Activated T-helper 1 cell treated with Interleukin-2 at 50 U/mL for 16 hours (primary cell): ENCODE measurements around the gene SKP1.
A peak's percentile ranks its signal among the peaks of the same experiment; 100 is the strongest.

Source experiments
- DNase-seq: peaks from one replicate; pipeline ENCODE4 v3.0.0-alpha.2; 2020; ENCODE audit warnings: low read depth

The SKP1 gene

DNA sequence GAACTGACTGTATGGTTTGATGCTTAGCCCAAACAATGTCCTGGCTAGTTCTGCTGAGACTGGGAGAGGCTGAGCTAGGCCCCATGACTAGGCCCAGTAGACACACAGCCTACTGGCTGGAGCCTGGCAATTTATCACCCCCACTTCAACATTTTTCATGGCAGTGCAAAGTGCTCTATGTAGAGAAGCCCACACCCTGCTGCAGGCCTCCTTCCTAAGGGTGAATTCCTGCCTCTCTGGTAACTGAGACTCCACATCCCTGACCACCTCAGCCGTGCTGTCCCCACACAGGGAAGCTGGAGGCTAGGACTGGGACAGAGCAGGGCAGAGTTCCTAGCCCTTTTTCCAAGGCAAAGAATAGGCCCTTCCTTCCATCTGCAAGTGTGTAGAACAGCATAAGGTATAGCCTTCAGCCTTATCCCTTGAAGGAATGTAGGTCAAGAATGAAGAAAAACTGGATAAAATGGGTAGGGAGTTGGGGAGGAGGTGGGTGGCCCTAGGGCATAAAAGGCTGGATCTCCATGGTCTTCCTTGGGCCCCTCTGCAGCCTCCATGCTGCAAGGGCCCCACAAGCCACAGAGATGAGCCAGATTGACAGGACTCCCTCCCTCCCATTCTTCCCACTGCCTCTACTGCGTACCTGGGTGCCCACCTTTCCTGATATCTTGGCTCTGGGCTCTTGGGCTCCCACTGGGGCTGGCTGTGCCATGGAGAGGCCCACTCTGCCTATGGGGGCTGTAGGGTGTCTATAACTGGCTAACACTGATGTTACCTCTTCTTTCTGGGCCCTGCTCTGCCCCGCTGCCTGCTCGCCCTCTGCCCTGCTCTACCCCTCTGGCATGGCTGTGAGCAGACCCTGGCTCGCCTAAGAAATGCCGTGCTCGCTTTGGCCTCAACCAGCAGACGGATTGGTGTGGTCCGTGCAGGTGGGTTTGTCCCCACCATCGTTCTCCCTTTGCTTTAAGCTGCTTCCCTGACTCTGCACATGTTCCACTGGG lies 32.5 kb downstream of the SKP1 start:
- DNase-seq = no peak

DNA sequence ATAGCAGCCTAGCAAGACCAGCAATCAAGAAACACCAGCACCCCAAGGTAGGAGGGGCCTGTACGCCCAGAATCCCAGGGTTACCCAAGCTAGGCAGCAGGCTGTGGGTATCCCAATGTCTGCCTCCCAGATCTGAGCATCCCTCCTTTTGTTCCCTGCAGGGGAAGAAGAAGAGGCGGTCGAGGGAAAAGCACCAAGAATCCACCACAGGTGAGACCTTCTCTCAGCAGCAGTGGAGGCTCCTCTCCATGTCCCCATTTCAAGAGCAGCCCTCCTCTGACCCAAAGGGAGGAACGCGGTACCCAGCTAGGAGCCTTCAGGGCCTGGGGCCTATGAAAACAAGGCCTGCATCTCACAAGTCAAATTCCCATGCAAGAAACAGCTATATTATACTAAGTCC lies 33.3 kb downstream of the SKP1 start:
- DNase-seq = no peak

DNA sequence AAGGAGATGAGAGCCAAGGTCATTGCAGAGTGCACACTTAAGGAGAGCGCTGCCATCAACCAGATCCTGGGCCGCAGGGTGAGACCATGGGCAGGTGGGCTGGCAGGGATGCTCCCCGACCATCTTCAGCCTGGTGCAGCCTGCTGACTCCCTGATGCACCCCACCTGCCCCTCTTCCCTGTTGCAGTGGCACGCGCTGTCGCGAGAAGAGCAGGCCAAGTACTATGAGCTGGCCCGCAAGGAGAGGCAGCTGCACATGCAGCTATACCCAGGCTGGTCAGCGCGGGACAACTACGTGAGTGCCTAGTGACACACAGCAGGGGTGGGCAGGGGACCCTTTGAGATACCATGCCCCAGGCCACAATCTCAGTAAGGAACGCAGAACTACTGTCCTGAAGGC lies 33.9 kb downstream of the SKP1 start:
- DNase-seq = no peak

DNA sequence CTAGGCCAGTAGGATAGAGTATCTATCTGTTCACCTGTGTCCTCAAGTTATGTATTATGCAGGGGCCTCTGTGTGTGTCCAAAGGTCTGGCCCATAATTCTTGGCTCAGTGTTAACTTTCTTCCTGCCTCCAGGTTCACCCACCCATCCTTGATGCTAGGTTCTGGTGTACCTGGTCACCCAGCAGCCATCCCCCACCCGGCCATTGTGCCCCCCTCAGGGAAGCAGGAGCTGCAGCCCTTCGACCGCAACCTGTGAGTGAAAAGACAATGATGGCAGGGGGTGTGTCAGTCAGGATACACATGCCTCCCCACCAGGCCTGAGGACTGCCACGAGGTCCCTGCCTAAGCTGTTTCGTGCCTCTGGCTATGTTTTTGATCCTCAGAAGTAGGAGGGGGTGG lies 34.7 kb downstream of the SKP1 start:
- DNase-seq = no peak

DNA sequence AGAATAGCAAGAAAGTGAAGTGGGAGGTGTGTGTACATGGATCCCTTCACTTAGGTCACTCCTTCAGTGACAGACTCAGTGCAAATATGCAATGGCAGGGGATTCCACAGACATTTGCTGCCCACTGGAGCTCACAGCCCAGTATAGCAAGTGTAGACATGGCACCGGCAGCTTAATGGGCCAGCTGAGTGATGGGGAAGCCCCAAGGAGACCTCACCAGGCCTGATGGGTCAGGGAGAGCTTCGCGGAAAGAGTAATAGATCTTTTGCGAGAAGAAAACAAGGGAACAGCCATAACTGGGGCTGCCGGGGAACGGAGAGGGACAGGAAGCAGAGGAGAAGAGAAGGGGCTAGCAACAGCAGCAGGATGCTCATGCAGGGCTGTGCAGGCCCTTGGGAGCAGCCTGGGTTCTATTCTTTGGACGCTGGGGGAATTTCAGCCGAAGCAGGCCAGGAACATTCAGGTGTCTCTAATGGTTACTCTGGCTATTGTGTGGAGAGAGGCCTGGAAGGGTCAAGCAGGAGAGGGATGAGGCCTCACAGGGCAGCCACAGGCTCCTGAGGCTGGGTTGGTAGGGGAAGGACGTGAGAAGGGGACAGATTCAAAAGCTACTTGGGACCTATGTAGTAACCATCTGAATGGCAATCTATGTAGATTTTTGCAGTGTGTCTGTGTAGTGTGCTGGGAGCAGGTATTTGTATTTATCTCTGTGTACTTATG lies 35.3 kb downstream of the SKP1 start:
- DNase-seq = no peak

DNA sequence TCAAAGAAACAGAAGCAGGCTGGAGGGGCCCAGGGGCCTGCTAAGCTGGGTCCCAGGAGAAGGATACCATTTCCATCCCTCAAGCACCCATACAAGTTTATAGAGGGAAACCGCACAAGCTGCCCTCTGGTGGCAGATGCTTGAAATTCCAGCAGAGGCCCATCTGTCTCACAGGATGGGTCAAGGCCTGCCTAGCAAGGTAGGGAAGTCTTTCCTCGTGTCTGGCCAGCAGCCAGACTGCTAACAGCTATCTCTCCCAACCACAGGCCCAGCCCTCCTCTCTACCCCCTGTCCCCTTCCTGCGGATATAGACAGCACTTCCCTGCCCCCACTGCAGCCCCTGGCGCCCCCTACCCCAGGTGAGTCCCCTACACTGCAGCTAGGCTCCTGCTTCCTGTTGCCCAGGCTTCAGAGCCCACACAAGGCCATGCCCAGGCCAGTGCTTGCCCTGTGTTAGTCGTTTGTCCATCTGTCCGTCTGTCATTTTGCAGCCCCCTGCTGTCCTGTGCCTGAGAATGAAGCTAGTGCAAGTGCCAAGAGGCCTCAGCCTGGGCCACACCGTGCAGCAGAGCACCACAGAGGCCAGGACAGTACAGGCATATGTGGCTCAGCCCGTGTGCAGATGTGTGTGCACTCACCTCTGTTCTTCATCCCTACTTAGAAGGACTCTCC lies 36.1 kb downstream of the SKP1 start:
- no peak for DNase-seq

DNA sequence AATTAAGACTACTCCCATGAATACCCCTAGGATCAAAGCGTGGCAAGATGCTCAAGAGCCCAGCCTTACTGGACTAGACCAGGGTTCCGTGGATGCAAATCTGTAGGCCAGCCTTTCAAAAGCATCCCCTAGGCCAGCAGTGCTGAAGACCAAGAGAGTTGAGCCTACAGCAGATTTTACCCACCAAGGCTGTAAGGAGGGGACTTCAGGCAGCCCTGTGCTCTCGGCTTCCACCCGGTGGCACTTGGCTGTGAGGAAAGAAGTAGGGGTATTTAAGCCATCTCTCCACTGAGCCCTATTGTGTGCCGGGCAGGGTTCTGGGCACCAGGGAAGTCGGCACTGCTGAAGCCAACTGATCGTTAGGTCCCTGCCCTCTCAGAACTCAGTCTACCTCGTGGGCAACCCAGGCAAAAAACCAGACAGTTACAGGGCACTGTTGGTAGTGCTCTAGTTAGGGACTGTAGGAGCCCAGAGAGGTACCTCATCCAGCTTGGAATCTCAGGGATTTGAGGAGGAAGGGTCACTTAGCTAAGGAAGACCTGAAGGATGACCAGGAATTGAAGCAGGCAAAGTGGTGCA lies 36.8 kb downstream of the SKP1 start:
- no peak for DNase-seq

DNA sequence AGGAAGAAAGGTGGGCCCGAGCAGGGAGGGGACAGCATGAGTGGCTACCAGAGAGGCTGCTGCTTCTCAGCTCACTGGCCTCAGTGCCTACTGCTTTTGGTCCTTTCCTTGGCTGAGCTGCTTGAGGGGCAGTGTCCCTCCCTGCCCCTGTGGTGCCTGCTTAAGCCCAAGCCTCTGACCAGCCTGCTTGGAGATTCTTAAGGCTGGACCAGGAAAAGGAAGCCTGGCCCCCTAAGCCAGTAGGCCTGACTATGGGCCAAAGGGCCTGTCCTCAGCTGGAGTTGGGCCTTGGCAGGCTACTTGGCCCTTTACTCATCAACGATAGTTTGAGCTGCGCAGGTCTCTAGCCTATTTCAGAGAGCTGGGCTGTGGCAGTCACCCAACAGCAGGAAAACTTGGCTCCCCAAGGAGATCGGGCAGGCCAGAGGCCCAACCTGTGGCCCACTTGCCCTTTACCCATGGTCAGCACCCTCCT lies 37.3 kb downstream of the SKP1 start:
- DNase-seq = no peak

DNA sequence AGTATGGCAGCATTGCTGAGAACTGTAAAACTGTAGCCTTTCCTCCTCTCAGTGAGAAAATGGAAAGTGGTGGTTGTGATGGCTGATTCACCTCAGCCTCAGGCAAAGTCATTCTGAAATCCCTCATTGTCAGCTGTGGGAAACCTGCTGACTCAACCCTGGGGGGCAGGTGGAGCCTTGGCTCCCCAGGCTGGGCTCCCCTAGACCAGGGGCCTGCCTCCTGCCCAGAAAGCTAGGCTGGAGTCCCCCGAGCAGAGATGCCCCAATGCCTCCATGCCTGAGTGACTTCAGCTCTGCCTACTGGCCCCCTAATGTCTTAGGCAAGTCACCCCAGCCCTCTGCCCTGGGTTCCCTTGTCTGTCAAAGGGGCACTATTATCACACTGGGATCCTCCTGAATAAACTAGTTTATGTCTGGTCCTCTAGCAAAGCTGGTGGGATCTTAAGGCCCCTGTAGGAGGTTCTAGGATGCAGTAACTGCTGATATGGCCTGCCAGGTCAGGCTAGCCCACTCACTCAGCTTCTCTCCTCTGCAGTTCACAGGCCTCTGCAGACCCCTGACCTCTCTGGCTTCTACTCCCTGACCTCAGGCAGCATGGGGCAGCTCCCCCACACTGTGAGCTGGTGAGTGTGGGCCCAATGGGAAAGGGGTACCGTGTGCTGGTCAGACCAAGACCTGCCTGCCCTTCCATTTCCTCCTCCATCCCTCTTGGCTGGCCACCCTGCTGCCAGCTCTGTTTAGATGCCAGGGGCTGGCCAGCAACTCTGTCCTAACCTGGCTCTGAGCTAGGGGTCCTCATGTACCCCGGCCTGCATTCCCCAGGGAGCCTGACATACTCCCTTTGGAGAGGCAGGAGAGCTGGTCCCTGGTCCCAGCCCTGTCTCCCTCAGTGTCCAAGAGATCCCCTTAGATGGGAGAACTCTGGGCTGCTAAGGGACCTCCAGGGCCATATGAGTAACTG lies 38.1 kb downstream of the SKP1 start:
- DNase-seq = no peak

DNA sequence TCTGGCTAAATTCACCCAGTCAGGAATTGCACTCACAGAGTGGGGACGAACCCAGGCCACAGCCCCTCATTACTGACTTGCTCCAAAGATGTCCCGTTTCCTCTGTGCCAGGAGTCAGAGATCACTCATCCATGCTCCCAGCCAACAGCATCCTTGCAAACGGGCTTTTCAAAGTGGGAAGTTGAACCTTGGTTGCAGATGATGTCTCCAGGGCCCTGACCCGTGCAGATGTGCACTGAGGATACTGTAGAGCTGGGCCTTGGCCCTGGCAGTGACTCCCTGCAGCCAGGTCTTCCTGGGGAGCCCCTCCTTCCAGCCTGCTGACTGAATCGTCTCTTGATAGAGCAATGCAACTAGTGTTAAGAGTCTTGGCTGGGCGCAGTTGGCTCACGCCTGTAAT lies 40.0 kb downstream of the SKP1 start:
- no peak for DNase-seq

DNA sequence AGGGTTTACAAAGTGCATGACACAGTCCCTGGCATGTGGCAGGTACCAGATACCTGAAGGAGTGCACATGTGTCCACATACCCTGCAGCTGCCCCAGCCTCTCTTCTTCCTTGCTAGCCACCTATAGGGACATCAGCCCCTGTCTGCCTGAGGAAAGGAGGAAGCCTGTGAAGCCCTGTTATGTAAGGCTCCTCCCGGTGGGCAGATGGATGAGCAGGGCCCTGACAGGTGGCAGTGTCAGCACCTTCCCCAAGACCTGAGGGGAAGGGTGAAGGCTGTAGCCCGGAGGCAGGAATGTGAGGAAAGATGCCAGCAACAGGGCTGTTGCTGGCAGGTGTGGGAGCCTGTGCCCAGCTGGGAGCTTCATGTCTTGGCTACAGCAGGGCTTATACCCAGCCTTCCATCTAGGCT lies 40.5 kb downstream of the SKP1 start:
- DNase-seq = no peak

DNA sequence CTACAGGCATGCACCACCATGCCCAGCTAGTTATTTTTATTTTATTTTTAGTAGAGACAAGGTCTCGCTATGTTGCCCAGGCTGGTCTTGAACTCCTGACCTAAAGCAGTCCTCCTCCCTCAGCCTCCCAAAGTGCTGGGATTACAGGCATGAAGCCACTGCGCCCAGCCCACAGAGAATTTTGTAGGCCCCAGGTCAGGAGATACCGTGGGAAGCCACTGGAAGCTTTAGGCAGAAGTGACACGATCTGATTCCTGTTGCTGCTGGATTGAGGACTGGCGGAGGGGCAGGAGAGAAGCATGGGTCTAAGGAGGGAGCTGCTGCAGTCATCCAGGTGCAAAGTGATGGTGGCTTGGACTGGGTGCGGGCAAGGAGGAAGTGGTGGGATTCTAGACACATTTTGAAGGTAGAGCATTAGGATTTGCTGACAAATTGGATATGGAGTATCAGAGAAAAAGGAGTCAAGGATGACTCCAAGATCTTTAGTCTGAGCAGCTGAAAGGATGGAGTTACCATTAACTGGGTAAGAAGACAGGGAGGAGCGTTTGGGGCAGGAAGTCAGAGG lies 41.6 kb downstream of the SKP1 start:
- DNase-seq = no peak

DNA sequence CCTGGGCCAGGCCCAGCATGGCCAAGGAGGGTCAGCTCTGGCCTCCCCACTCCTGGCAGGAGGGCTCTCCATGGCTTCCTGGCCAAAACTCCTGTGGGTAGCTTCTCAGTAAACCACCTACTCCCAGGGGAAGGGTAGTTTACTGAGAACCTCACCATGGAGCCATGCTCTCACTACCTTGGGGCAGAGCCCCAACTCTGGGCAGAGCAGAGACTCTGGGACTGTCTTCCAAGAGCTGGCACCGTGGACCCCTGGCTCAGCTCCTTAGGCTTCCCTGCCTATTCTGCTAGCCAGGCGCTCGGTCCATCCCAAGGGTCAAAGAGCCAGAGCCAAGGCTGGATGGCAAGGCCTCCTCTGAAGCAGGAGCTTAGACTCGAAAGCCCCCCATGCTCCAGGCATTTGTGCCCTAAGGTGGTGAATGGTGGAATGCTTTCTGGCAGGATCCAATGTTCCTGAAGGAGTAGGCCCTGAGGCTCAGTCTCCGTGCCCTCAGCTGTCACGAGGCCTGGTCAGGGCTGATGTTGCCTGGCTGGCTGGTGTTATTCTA lies 42.7 kb downstream of the SKP1 start:
- DNase-seq = no peak

DNA sequence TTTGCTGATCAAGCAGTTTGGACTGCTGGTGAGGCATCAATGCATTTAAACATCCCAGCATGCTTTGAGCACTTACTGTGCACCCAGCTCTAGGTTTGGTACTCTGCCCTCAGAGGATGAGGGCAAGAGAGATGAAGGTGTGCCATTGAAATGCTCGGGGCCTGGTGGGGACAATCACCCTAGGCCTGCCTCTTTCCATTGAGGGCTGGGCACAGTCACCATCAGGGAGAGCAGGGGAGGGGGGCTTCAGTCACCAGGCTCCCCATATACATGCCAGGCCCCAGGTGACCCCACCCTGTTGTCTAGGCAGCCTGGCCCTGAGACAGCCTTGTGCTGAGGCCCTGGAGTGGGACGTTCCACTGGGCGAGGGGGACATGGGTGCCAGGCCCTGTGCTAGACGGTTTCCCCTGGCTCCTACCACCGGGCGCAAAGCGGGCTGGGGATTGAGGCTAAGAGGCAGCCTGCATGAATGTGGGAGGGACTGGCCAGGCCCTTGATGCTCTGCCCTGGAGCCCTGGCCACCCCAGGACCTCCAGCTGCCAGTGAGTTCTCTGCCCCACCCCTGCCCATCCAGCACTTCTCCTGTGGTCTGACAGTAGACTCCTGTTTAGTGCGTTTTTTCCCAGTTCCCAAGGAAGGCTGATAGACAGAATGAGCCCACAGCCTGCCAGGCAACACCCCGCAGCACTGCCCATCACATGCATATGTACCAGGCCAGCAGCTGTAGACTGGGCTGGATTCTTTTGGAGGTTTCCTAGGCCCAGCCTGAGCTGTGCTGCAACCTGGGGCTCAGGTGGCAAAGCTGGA lies 43.4 kb downstream of the SKP1 start:
- no peak for DNase-seq

DNA sequence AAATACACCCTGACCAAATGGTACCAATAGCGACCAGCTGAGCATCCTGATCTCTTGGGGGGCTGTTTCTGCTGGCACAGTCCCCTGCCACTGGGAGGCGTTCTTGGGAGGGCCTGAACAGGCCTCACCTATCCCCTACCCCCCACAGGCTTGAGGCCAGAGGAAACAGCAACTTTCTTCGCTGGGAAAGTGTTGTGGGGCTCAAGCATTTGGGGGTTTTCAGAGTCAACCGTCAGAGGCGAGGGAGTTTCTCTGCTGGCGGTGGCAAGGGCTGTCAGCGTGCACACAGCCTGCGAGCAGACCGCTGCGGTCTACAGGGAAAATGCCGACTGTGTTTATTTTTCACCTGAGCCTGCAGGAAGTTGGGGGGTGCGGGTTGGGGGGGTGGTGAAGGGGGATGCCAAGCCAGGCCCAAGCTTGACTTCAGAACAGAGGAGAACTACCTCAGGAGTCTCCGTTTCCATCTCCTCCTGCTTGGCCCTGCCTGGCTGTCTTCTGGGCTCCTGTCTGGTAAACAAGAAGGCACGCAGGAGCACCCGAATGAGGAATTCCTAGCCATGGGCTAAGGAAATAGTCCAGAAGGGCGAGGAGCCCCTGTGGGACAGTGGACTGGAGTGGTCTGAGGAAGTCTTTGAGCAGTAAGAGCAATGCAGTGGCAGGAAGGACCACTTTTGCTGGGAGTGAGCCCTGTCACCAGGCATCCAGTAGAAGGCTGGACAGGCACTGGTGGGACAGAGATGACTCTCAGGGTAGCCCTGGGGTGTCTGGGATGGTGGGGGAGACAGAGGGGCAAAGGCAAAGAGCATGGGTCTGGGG lies 44.2 kb downstream of the SKP1 start:
- peak; percentile 72 for DNase-seq

DNA sequence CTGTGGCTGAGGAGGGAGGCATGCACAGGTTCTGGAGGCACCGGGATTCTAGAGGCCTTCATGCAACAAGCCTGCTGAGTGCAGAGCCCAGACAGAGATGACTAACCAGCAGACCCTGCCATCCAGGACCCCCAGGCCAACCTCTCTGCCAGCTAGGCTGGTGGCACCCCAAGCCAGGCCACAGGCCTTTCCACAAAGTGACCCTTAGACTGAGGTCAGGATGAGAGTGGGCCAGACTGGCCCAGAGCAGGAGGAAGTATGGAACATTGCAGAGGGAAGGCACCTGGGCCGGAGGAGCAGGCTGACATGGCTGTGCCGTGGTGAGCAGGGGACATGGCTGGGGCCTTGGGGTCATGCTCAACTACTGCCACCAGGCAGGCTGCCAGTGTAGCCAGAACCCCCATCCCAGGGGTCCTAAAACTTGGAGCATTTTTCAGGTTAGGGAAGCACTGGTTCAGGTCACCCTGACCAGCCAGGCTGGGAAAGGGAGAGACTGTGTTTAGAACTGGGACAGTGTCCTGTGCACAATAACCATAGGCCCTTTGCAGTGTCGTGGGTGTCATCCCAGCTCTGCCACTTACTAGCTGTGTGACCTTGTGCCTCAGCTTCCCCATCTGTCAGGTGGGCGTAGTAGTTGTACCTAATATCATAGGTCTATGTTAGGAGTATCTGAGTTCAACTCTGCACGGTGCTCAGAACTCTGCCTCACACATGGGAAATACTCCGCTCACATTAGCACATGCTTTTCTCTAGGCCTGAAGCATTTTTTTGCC lies 45.0 kb downstream of the SKP1 start:
- no peak for DNase-seq

DNA sequence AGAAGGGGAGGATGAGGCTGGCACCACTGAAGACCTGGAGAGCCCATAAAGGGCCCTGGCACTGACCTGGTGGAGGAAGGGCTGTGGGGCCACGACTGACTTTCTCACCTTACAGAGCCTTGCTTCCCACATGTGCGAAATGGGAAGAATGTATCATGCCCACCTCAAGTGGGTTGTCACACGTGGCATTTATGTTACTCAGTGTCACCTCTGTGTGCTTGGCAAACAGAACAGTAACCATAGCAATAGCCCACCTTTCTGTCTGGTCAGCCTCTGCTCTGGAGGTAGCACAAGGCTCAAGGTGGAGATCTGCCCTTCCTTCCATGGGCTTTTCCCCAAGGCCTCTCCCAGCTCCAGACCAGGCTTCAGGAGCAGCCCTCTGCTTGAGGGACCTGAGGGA lies 45.6 kb downstream of the SKP1 start:
- no peak for DNase-seq
